Loucy (cell line): ENCODE data around the gene GABBR2.

Experiments used
- H2AFZ ChIP-seq: fragments of 200-600 bp; sonication (generic); 2 replicates; pipeline ENCODE4 v1.6.0; 2016; ENCODE audit warnings: antibody characterized with exemption, mild to moderate bottlenecking, low read length, moderate library complexity
- H3F3A ChIP-seq: fragments of 200-600 bp; 2 replicates; pipeline ENCODE4 v1.6.0; 2016; ENCODE audit warnings: antibody characterized with exemption, low read depth, mild to moderate bottlenecking
- H3K27me3 ChIP-seq: fragments of 200-600 bp; sonication (generic); 2 replicates; pipeline ENCODE4 v1.6.1; 2014; ENCODE audit warnings: low read length, mild to moderate bottlenecking; ENCODE audit not compliant: insufficient read depth, poor library complexity, severe bottlenecking
- H3K36me3 ChIP-seq: fragments of 200-600 bp; sonication (generic); 2 replicates; pipeline ENCODE4 v1.6.1; 2016; ENCODE audit warnings: low read length; ENCODE audit not compliant: insufficient read depth
- H3K4me1 ChIP-seq: fragments of 200-600 bp; sonication (generic); 2 replicates; pipeline ENCODE4 v1.5.1; 2014; ENCODE audit warnings: low read length, mild to moderate bottlenecking; ENCODE audit not compliant: insufficient read depth, poor library complexity, severe bottlenecking
- H3K4me2 ChIP-seq: fragments of 200-600 bp; sonication (generic); 2 replicates; pipeline ENCODE4 v1.6.0; 2014; ENCODE audit warnings: antibody characterized with exemption, low read length, low read depth, mild to moderate bottlenecking; ENCODE audit not compliant: poor library complexity, severe bottlenecking
- H3K4me3 ChIP-seq: fragments of 200-600 bp; sonication (generic); 2 replicates; pipeline ENCODE4 v1.5.1; 2014; ENCODE audit warnings: low read length, mild to moderate bottlenecking, mixed read lengths; ENCODE audit not compliant: poor library complexity, severe bottlenecking
- H3K79me2 ChIP-seq: fragments of 200-600 bp; sonication (generic); 2 replicates; pipeline ENCODE4 v1.6.1; 2014; ENCODE audit warnings: low read length; ENCODE audit not compliant: insufficient read depth
- H3K9ac ChIP-seq: fragments of 200-600 bp; sonication (generic); 2 replicates; pipeline ENCODE4 v1.6.0; 2014; ENCODE audit warnings: mild to moderate bottlenecking, low read depth, low read length, moderate library complexity; ENCODE audit not compliant: poor library complexity, severe bottlenecking
- H3K9me2 ChIP-seq: fragments of 200-600 bp; sonication (generic); replicated peaks from 2 replicates; pipeline ENCODE4 v1.6.1; 2016; ENCODE audit warnings: low read depth, low read length, mixed read lengths
- H3K9me3 ChIP-seq: fragments of 200-600 bp; sonication (generic); 2 replicates; pipeline ENCODE4 v1.6.1; 2014; ENCODE audit warnings: mild to moderate bottlenecking, antibody characterized with exemption, low read length, low read depth; ENCODE audit not compliant: insufficient read depth
- H4K20me1 ChIP-seq: fragments of 200-600 bp; sonication (generic); 2 replicates; pipeline ENCODE4 v1.6.0; 2014; ENCODE audit warnings: antibody characterized with exemption, low read length, mild to moderate bottlenecking; ENCODE audit not compliant: insufficient read depth, poor library complexity, severe bottlenecking
- EZH2phosphoT487 ChIP-seq: fragments of 200-600 bp; IDR thresholded peaks from 2 replicates; pipeline ENCODE4 v1.6.1; 2018; ENCODE audit warnings: antibody characterized with exemption, mild to moderate bottlenecking, moderate library complexity, borderline replicate concordance
- TF ChIP-seq, protein P1 (sequence below): fragments of 200-600 bp; sonication (generic); conservative IDR thresholded peaks from 2 replicates; pipeline ENCODE4 v1.5.1; 2014; ENCODE audit warnings: mild to moderate bottlenecking, antibody characterized with exemption, low read length

Gene GABBR2

DNA sequence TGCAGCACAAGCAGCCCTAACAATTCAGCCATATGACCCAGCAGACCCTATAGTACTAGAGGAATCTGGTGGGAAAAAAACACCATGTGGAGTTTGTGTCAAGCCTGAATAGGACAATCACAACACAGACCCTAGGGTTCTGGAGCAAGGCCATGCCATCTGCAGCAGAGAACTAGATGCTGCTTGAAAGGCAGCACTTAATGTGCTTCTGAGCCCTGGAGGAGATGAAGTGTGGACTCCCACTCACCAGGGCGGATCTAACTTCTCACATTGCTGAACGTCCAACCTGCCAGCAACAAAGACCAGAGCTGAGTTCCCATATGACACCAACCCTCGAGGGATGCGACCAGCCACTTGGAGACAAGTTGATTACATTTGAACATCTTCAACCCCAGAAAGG, 43.2 kb downstream of the GABBR2 start:
- no peaks in the 10 kb centered on the region for H3K79me2 ChIP-seq
- no peak overlapping the region for H3K9ac ChIP-seq
- TF ChIP-seq, protein P1, sequence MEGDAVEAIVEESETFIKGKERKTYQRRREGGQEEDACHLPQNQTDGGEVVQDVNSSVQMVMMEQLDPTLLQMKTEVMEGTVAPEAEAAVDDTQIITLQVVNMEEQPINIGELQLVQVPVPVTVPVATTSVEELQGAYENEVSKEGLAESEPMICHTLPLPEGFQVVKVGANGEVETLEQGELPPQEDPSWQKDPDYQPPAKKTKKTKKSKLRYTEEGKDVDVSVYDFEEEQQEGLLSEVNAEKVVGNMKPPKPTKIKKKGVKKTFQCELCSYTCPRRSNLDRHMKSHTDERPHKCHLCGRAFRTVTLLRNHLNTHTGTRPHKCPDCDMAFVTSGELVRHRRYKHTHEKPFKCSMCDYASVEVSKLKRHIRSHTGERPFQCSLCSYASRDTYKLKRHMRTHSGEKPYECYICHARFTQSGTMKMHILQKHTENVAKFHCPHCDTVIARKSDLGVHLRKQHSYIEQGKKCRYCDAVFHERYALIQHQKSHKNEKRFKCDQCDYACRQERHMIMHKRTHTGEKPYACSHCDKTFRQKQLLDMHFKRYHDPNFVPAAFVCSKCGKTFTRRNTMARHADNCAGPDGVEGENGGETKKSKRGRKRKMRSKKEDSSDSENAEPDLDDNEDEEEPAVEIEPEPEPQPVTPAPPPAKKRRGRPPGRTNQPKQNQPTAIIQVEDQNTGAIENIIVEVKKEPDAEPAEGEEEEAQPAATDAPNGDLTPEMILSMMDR = no peak
- no peak for TF ChIP-seq EZH2phosphoT487
- no peak overlapping the region for H3K4me3 ChIP-seq
- no peaks in the 10 kb centered on the region for H3K4me1 ChIP-seq
- H2AFZ ChIP-seq = no peak overlapping the region
- no peaks in the 10 kb centered on the region for H4K20me1 ChIP-seq
- H3K36me3 ChIP-seq = no peaks in the 10 kb centered on the region
- no peaks in the 10 kb centered on the region for H3K9me2 ChIP-seq
- H3K27me3 ChIP-seq = no peaks in the 10 kb centered on the region
- H3K4me2 ChIP-seq = no peak overlapping the region
- no peaks in the 10 kb centered on the region for H3F3A ChIP-seq
- H3K9me3 ChIP-seq = no peaks in the 10 kb centered on the region

DNA sequence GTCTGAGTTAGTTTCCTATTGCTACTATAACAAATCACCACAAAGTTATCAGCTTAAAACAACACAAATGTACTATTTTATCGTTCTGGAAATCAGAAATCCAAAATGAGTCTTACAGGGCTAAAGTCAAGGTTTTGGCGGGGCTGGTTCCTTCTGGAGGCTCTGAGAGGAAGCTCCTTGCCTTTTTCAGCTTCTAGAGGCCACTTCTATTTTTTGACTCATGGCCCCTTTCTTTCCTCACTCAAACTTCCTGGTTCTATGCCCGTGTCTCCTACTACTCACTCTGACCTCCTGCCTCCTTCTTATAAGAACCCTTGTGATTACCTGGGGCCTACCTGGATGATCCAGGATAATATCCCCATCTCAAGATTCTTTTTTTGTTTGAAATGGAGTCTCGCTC, 48.2 kb downstream of the GABBR2 start:
- Histone ChIP-seq H3K9ac (no peak overlapping the region), H3K27me3 (no peaks in the 10 kb centered on the region), H3K4me2 (no peak overlapping the region), H3K9me3 (no peaks in the 10 kb centered on the region), H3K4me1 (no peaks in the 10 kb centered on the region), H4K20me1 (no peaks in the 10 kb centered on the region), H2AFZ (no peak overlapping the region), H3K36me3 (no peaks in the 10 kb centered on the region), H3F3A (no peaks in the 10 kb centered on the region), H3K4me3 (no peak overlapping the region), H3K79me2 (no peaks in the 10 kb centered on the region), H3K9me2 (no peaks in the 10 kb centered on the region)
- TF ChIP-seq, protein P1 = no peak
- no peak for TF ChIP-seq EZH2phosphoT487

DNA sequence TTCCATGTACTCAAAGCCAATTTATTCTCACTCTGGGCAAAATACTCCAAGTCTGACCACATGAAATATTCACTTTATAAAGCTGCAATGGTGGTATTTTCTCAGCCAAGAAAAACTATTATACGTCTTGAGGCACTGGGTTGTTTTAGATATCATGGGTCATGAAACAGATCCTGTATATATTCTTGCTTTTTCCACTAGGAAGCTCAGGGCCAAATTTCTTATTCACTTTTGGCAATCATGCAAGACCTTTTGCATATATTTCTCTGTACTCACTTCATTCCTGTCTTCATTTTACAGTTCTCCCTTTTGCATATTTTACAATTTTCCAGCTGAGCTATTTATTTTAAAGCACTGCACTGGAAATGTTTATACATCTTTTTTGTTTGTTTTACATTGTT, 49.8 kb downstream of the GABBR2 start:
- Histone ChIP-seq H3K36me3 (no peaks in the 10 kb centered on the region), H4K20me1 (no peaks in the 10 kb centered on the region), H3K4me1 (no peaks in the 10 kb centered on the region), H3K9ac (no peak overlapping the region), H3K9me3 (no peaks in the 10 kb centered on the region), H3K27me3 (no peaks in the 10 kb centered on the region), H3K9me2 (no peaks in the 10 kb centered on the region), H3K79me2 (no peaks in the 10 kb centered on the region), H3K4me3 (no peak overlapping the region), H3F3A (no peaks in the 10 kb centered on the region), H2AFZ (no peak overlapping the region), H3K4me2 (no peak overlapping the region)
- TF ChIP-seq, protein P1 = no peak
- no peak for TF ChIP-seq EZH2phosphoT487
